B cell (primary cell): ENCODE data around the gene CORO2B. TPM values are rescaled to one million over a fixed set of nuclear protein-coding genes. Genes with fewer than 3 reads are reported as not detected.
"Not testable (repeated sequence)": the region's sequence is repeated elsewhere in the genome, so short reads cannot be mapped to it uniquely, and the experiment has no call there.

Experiments used
- ATAC-seq: fragments of 200-7000 bp; cut with Tn5 transposase; one replicate; pipeline ENCODE4 v1.10.0; 2021; ENCODE audit warnings: low read depth, mild to moderate bottlenecking, moderate number of reproducible peaks, moderate library complexity
- CTCF ChIA-PET: fragments of 350-600 bp; sonication (Branson Sonifier 250); formaldehyde crosslinking; loops from one replicate; lab custom pipeline; 2021; ENCODE audit warnings: antibody characterized with exemption, inconsistent platforms; lab: Charles Lee
- POLR2A ChIA-PET: fragments of 350-600 bp; sonication (Branson Sonifier 250); formaldehyde crosslinking; loops from one replicate; lab custom pipeline; 2021; ENCODE audit warnings: antibody characterized with exemption; lab: Charles Lee
- DNase-seq: peaks from one replicate; pipeline ENCODE4 v3.0.0; 2013
- H2AFZ ChIP-seq: 2 replicates; pipeline ENCODE4 v1.6.1; 2012; ENCODE audit warnings: mild to moderate bottlenecking, low read depth, low read length; ENCODE audit not compliant: insufficient read depth, poor library complexity, severe bottlenecking
- H3K27ac ChIP-seq, 2 donors: 1 replicate in 1 of 2; 2 replicates in 1 of 2; pipeline ENCODE4 v1.5.1; 2012 to 2013; ENCODE audit warnings: low read length in 2 of 2, mild to moderate bottlenecking in 2 of 2, moderate library complexity in 1 of 2
- H3K27me3 ChIP-seq, 4 experiments: fragments of 200-600 bp in 1 of 4; sonication (generic) in 1 of 4; replicated peaks in 1 of 4; 1 replicate in 2 of 4; 2 replicates in 2 of 4; pipeline versions ENCODE4 v1.6.1 to v1.7.0; 2013 to 2016; ENCODE audit warnings: low read length in 3 of 4, mild to moderate bottlenecking in 2 of 4, mixed read lengths in 1 of 4, moderate library complexity in 1 of 4; ENCODE audit not compliant: insufficient read depth in 4 of 4, control insufficient read depth in 3 of 4; ENCODE audit errors: control extremely low read depth in 1 of 4
- H3K36me3 ChIP-seq, 2 experiments: replicated peaks in 1 of 2; 1 replicate in 1 of 2; 2 replicates in 1 of 2; pipeline versions ENCODE4 v1.6.1 to v1.7.1; 2013; ENCODE audit warnings: low read length in 1 of 2; ENCODE audit not compliant: insufficient read depth in 2 of 2, control insufficient read depth in 1 of 2; ENCODE audit errors: control extremely low read depth in 1 of 2, extremely low read depth in 1 of 2
- H3K4me1 ChIP-seq, 2 donors: fragments of 200-600 bp in 1 of 2; sonication (generic) in 1 of 2; 1 replicate in 1 of 2; 2 replicates in 1 of 2; pipeline versions ENCODE4 v1.5.1 to v1.6.1; 2013 to 2017; ENCODE audit warnings: low read length in 2 of 2; ENCODE audit not compliant: control insufficient read depth in 2 of 2, insufficient read depth in 2 of 2
- H3K4me2 ChIP-seq: replicated peaks from 2 replicates; pipeline ENCODE3; 2012; ENCODE audit warnings: mild to moderate bottlenecking, low read depth, low read length; ENCODE audit not compliant: poor library complexity, severe bottlenecking
- H3K4me3 ChIP-seq, 5 experiments: fragments of 200-600 bp in 1 of 5; sonication (generic) in 1 of 5; 1 replicate in 3 of 5; 2 replicates in 2 of 5; pipeline versions ENCODE4 v1.5.1 to v1.7.0; 2011 to 2016; ENCODE audit warnings: low read length in 4 of 5, mild to moderate bottlenecking in 4 of 5, low read depth in 2 of 5, control low read depth in 1 of 5, moderate library complexity in 1 of 5; ENCODE audit not compliant: insufficient read depth in 1 of 5; ENCODE audit errors: control extremely low read depth in 1 of 5, extremely low read depth in 1 of 5
- H3K79me2 ChIP-seq: fragments of 200-600 bp; sonication (generic); one replicate; pipeline ENCODE4 v1.6.0; 2016; ENCODE audit warnings: low read length; ENCODE audit not compliant: control insufficient read depth, insufficient read depth
- H3K9ac ChIP-seq: fragments of 200-600 bp; sonication (generic); 2 replicates; pipeline ENCODE4 v1.6.1; 2017; ENCODE audit warnings: mild to moderate bottlenecking, low read length, moderate library complexity
- H3K9me3 ChIP-seq, 3 donors: one replicate each; pipeline versions ENCODE4 v1.6.1 to v1.7.1; 2013; ENCODE audit warnings: low read length in 2 of 3; ENCODE audit not compliant: control insufficient read depth in 2 of 3, insufficient read depth in 1 of 3; ENCODE audit errors: control extremely low read depth in 1 of 3
- H4K20me1 ChIP-seq: 2 replicates; pipeline ENCODE4 v1.6.0; 2012; ENCODE audit warnings: mild to moderate bottlenecking, low read length; ENCODE audit not compliant: insufficient read depth, control insufficient read depth, poor library complexity, severe bottlenecking
- H3K27ac Mint-ChIP-seq: one replicate; pipeline ENCODE4 v1.8.0; 2021; ENCODE audit warnings: mixed read lengths
- H3K27me3 Mint-ChIP-seq: one replicate; pipeline ENCODE4 v1.8.0; 2021; ENCODE audit warnings: mixed read lengths
- H3K4me1 Mint-ChIP-seq: one replicate; pipeline ENCODE4 v1.8.0; 2021; ENCODE audit warnings: mixed read lengths
- H3K4me3 Mint-ChIP-seq: one replicate; pipeline ENCODE4 v1.8.0; 2021; ENCODE audit warnings: mixed read lengths
- H3K9me3 Mint-ChIP-seq: one replicate; pipeline ENCODE4 v1.8.0; 2022; ENCODE audit warnings: mixed read lengths; ENCODE audit not compliant: insufficient read depth
- EZH2 ChIP-seq: IDR thresholded peaks from 2 replicates; pipeline ENCODE4 v1.6.1; 2012; ENCODE audit warnings: borderline replicate concordance, low read depth, mild to moderate bottlenecking, moderate library complexity, low read length; ENCODE audit not compliant: insufficient read depth, poor library complexity, severe bottlenecking
- WGBS: methylation state at CpG from one replicate; pipeline ENCODE4 v1.1.5; 2013; ENCODE audit warnings: missing lambda C conversion rate; ENCODE audit not compliant: insufficient coverage; 5-methylcytosine and 5-hydroxymethylcytosine counted together
- intact Hi-C: fragments of 100-400 bp; cut with micrococcal nuclease; formaldehyde crosslinking; loops from one replicate; pipeline ENCODE4 v1.10.0; 2022
- polyA plus RNA-seq: library from polyadenylated mRNA; depleted of rRNA; stranded (reverse); fragments of >200 nt; gene quantifications from 2 replicates; pipeline ENCODE4 v1.2.3, GENCODE V29; 2012
- total RNA-seq, 2 donors: library from RNA; stranded (reverse); fragments of 120-200 nt in 1 of 2; gene quantifications; 1 replicate in 1 of 2; 2 replicates in 1 of 2; pipeline versions ENCODE4 v1.2.3 to v1.2.4, GENCODE V29; 2013 to 2022
- TF ChIP-seq, protein P1 (sequence below): fragments of 200-600 bp; IDR thresholded peaks from one replicate; pipeline ENCODE4 v1.8.0; 2022; ENCODE audit warnings: antibody characterized with exemption, mild to moderate bottlenecking

CORO2B gene
- total and polyA plus RNA-seq, 2 donors (not counting 1 experiment from before 2014, with no cell fraction given): 9.5 to 11.3 TPM

DNA sequence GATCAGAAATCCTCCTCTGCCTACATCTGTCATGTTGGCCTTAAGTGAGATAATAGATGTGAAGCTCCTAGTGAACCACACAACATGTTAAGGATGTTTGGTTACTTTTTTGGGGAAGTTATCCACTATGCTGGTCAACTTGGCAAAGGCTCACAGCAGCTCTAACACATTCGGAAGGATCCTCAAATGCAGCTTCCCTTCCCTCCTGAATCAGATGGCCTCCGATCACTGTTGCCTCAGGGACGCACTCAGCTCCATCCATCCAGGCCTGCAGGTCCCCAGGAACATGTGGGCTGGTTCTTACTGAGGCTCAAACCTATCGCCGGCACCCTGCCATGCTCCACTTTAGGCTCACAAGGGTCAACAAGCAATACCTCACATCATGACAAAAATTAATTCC lies 67.9 kb downstream of the CORO2B start:
- no peak overlapping the region for H2AFZ ChIP-seq
- no peak overlapping the region for H3K27ac Mint-ChIP-seq
- CTCF ChIA-PET: interaction anchor here (0.6 to 2.0 kb wide), 5 partner anchors 15 to 229 kb away, joined by 3 to 5 read pairs (median 3); no protein-coding TSS in a partner anchor

DNA sequence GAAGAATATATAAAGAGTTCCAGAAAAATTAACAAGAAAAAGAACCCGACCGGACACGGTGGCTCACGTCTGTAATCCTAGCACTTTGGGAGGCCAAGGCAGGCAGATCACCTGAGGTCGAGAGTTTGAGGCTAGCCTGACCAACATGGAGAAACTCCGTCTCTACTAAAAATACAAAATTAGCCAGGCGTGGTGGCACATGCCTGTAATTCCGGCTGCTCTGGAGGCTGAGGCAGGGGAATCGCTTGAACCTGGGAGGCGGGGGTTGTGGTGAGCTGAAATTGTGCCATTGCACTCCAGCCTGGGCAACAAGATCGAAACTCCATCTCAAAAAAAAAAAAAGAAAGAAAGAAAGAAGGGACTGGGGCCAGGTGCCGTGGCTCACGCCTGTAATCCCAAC lies 68.6 kb downstream of the CORO2B start:
- ATAC-seq, H3K36me3 ChIP-seq, H3K27ac ChIP-seq, DNase-seq, H3K9me3 ChIP-seq, H3K4me3 ChIP-seq, H3K4me3 Mint-ChIP-seq, H3K4me1 Mint-ChIP-seq, POLR2A ChIA-PET, H4K20me1 ChIP-seq, H3K4me2 ChIP-seq, H3K4me1 ChIP-seq, H3K9me3 Mint-ChIP-seq, H3K27ac Mint-ChIP-seq, H2AFZ ChIP-seq, H3K27me3 Mint-ChIP-seq, intact Hi-C loops, H3K9ac ChIP-seq, H3K79me2 ChIP-seq, H3K27me3 ChIP-seq: not testable (repeated sequence)
- CTCF ChIA-PET: interaction anchor here (1.0 to 2.0 kb wide), 2 partner anchors 27 to 88 kb away, joined by 3 to 5 read pairs; no protein-coding TSS in a partner anchor
- 71% methylated on average over 5 of the region's 13 CpGs for WGBS

More for the DNA sequence above, 67.9 kb downstream of the CORO2B start:
- 86% methylated on average over 5 of the region's 5 CpGs for WGBS
- no peak for ATAC-seq
- Mint-ChIP-seq H3K27me3 (peaks cover 6% of the 10 kb centered on the region), H3K9me3 (no peaks in the 10 kb centered on the region), H3K4me3 (no peak overlapping the region), H3K4me1 (no peaks in the 10 kb centered on the region)
- H4K20me1 ChIP-seq: no peaks in the 10 kb centered on the region
- intact Hi-C loops: no loop called here
- peaks cover 0 to 5% (median 0%) of the 10 kb centered on the region in 3 donors for H3K9me3 ChIP-seq
- no peaks in the 10 kb centered on the region for H3K36me3 ChIP-seq
- POLR2A ChIA-PET: no interaction called here
- no peak for DNase-seq
- H3K4me3 ChIP-seq: no peak overlapping the region
- H3K79me2 ChIP-seq: no peaks in the 10 kb centered on the region
- H3K4me1 ChIP-seq: peaks cover 0 to 4% of the 10 kb centered on the region in 2 donors
- H3K27me3 ChIP-seq: peaks cover 0 to 7% (median 0%) of the 10 kb centered on the region in 4 experiments
- no peak overlapping the region for H3K9ac ChIP-seq
- no peak overlapping the region for H3K4me2 ChIP-seq
- no peak overlapping the region for H3K27ac ChIP-seq
- TF ChIP-seq, protein P1, sequence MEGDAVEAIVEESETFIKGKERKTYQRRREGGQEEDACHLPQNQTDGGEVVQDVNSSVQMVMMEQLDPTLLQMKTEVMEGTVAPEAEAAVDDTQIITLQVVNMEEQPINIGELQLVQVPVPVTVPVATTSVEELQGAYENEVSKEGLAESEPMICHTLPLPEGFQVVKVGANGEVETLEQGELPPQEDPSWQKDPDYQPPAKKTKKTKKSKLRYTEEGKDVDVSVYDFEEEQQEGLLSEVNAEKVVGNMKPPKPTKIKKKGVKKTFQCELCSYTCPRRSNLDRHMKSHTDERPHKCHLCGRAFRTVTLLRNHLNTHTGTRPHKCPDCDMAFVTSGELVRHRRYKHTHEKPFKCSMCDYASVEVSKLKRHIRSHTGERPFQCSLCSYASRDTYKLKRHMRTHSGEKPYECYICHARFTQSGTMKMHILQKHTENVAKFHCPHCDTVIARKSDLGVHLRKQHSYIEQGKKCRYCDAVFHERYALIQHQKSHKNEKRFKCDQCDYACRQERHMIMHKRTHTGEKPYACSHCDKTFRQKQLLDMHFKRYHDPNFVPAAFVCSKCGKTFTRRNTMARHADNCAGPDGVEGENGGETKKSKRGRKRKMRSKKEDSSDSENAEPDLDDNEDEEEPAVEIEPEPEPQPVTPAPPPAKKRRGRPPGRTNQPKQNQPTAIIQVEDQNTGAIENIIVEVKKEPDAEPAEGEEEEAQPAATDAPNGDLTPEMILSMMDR: no peak
- no peak for TF ChIP-seq EZH2
